Right forelimb (tissue), 1 donor: Measurements from ENCODE around the gene GALNT4.

Experiments
- DNase-seq: peaks from one replicate; pipeline ENCODE4 v3.0.0-alpha.2; 2018

The GALNT4 gene

DNA sequence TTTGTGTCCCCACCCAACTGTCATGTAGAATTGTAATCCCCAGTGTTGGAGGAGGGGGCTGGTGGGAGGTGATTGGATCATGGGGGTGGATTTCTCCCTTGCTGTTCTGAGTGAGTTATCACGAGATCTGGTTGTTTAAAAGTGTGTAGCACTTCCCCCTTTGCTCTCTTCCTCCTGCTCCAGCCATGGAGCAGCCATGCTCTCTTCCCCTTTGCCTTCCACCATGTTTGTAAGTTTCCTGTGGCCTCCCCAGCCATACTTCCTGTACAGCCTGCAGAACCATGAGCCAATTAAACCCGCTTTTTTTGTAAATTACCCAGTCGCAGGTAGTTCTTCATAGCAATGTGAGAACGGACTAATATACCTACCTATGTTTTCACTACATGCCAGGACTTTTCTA, 3.8 kb upstream of the GALNT4 start:
- DNase-seq = no peak

DNA sequence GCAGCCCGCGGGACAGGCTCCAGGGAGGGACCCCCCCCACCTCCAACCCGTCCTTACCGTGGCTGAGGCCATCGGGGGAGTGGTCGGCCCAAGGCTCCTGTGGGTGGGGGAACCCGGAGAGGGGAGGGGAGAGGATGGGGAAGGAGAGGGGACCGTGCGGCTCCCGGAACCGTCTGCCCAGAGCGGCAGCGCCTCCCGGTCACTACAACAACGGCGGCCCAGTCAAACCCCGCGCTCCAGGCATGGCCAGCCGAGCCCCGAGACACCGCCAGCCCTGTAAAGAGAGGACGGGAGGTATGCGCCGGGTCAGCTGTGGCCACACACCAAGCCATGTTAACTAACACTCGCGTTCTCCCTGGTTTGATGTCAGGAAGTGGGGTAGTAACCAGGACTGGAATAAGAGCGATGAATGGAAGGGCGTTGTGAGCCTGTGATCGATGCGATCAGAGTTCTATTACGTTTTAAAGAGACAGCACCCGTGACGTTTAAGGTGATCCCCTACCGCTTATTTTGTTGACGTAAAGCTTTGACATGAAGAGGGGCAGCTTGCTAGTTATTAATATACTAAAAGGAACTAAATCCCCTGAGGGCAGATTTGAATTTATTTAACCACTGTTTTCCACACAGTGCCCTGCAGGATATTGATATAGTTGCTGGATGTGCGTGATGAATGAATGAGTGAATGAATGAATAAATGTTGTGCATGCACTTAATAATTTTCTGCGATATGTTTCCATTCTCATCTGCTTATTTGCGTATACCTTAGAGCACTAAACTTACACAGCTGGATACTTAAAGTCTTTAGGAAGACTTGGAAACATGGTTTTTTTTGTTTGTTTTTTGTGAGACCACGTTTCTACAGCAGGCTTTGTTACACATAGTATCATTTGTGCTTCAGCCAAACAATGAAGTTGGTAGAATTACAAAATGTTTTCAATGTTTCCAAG, 1.5 kb upstream of the GALNT4 start, which contains the start of gene POC1B:
POC1B (minus strand) TSS at position 224 of the 947 bp plus-strand sequence; CDS start at position 72, 152 bp downstream.
- peak; percentile 90 for DNase-seq

DNA sequence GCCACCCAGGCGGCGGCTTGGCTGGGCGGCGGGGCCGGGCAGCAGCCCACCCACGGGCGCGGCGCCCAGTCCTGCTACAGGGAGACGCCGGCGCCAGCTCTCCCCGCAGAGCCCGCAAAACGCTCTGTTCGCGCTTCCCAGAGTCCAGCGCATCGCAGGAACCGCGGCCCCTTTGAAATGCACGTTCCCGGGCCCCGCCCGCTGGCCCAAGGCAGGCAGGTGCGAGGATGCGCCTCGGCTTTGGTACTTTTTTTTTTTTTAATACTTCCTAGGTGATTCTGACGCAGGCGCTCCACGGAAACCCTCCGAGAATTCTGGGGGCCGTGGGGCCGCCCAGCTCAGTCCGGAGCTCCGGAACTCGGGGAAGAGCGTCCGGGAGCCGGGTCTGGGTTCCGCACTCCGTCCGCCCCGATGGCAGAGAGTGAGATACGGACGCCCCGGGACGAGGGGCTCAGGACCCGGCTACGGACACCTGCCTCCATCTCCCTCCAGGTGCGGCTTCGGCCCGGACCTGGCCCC, 768 bp upstream of the GALNT4 start:
- no peak for DNase-seq

DNA sequence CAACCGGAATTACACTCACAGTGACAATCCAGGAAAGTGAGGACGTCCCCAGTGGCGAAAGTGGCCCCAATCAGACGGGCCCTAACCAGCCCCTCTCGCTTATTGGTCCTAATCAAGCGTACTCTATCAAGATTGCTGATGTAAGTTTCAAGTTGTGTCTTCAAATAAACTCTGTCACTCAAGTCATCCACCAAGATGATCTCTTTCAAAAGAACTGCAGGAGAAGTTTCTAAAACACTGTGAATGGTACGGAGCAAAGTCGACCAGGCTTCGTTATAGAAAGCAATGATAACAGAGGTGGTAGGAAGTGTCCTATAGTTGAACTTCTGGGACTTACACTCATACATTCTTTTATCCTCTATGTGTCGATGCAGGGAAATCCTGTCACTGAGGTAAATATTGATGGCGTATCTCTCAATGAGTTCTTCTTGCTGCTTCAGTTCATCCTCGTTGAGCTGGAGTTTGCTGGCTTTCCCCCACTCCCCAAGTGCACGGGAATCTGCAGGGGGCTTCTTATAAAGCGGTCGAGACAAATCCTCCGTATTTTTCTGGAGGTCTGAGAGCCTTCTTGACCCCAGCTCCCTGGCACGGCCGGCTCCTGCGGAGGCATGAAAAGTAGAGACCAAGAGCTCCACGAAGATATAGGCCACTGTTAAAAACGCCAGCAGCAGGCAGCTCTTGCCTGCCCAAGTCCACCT, 604 bp downstream of the GALNT4 start:
- DNase-seq = no peak

DNA sequence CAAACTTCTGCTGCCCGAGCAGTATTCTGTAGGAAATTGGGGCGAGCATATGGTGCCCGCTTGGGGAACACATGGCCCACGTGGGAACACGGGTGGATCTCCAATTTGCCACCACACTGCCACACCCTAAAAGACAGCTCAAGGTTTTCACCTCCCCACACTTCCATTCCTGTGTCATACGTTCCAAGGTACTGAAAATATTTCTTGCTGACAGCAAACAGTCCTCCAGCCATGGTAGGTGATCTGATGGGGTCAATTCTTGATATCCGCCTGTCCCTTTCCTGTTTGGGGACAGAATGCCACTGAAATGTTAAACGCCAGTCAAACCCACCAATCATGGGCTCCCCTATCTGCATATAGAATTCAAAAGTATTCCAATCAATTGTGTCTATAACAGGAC, 1.2 kb downstream of the GALNT4 start:
- no peak for DNase-seq

DNA sequence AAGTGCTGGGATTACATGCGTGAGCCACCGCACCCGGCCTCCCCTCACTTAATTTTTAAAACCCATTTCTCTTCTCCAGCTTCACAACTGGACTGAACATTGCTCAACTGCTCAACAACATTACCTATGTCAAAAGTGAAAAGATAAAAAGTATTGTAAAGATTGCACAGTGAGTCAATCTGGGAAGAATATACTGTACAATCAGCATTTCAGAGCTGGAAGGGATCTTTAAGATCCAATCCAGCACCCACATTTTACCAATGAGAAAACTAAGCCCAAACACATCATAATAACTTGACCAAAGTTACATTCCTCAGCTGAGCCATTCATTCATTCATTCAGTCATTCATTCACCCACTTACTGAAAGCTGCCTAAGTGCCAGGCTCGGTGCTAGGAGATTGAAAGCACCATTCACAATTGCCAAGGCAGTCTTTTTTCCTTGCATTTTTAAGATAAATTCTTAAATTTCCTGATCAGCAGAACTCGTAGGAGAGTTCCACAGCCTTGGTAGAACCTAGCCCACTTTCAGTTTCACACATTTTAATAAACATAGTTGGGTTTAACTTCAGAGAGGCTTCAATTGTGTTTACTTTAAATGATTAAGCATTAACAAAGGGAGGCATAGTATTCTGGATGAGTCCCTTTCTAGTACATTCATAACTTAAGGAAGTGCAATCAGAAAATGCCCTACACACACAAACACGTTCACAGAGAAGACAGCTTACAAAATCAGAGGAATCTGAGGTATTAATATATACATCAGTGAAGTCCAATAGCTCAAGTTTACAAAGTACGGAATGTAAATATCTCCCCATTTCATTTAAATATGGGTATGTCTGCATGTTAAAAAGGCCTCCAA, 3.0 kb downstream of the GALNT4 start:
- DNase-seq = no peak

DNA sequence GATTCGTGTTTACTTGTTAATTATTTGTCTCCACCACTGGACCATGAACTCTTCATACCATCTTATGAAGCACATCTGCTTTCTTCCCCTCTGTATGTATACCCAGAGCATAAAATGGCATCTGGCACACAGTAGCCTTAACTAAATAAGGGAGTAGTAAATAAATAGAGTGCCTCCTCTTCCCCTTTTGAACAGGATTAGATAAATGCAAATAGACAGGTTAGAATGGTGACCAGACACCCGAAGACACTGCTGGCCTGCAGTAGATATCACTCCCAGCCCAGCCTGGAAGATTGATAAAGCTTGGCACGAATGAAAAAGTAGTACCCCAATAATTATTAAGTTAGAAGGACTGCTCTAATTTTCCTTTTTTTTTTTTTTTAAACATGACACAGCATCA, 6.9 kb downstream of the GALNT4 start:
- DNase-seq = no peak

DNA sequence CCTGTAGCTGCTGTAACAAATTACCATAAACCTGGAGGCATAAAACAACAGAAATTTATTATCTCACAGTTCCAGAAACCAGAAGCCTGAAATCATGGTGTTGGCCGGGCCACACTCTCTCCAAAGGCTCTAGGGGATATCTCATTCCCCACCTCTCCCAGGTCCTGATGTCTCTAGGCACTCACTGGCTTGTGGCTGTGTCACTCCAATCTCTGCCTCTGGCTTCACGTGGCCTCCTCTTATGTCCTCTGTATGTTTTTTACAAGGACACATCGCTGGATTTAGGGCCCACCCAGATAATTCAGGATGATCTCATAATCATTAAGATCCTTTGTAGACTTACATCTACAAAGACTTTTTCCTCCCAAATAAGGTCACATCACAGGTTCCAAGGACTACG, 8.0 kb downstream of the GALNT4 start:
- DNase-seq = no peak

DNA sequence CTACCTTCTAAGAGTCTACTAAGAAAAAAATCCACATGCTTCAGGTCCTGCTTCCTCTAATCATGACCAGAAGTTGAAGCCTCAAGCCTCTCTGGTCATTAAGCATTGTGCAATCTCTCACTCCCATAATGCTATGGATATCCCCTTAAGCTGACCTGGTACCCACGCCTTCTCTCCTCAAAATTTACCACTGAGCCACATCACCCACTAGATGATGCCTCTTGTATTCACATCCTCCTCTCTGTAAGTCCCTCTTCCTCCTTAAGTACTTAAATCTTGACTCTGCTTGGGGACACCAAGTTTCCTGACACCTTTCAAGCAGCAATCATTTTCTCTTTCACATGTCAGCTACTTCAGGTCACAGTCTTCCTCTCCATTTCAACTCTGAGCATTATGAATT, 9.8 kb downstream of the GALNT4 start:
- no peak for DNase-seq

DNA sequence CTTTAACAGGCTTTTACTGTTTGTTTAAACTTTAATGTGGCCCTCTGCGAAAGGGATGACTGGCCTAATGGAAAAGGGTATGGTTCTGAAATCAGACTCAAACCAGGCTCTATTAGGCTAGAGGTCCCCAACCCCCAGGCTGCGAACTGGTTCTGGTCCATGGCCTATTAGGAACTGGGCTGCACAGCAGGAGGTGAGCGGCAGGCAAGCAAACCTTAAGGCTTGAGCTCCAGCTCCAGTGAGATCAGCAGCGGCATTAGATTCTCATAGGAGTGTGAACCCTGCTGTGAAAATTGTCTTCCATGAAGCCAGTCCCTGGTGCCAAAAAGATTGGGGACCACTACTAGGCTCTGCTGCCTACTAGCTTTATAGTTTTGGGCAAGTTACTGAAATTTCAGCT, 11.1 kb downstream of the GALNT4 start:
- DNase-seq = no peak

DNA sequence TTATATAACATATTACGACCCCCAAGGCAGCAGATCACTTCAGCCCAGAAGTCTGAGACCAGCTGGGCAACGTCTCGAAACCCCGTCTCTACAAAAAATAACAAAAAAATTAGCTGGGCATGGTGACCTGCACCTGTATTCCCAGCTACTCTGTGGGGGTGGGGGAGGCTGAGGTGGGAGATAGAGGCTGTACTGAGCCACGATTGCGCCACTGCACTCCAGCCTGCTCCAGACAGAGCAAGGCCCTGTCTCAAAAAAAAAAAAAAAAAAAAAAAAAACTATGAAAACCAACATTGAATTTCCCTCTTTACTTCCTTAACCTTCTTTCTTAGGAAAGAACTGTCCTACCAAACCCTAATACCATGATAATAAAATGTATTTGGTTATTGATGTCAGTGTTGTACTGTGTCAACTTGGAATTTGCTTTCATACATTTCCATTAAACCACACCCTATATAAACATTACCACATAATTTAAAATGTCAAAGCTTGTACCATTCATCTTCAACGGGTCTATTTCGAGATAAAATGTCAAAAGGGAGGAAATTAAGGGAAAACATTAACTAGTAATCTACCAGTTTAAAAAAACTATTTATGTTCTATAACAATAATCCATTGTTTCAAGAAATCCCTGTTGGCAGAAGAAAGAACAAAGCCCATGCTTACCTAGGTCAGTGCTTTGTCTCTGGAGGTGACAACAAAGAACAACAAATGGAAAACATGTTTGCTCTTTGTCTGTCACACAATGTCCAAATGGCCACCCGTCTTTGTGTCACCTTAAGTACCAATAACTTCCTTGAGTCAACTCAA, 17.4 kb downstream of the GALNT4 start:
- DNase-seq = no peak

DNA sequence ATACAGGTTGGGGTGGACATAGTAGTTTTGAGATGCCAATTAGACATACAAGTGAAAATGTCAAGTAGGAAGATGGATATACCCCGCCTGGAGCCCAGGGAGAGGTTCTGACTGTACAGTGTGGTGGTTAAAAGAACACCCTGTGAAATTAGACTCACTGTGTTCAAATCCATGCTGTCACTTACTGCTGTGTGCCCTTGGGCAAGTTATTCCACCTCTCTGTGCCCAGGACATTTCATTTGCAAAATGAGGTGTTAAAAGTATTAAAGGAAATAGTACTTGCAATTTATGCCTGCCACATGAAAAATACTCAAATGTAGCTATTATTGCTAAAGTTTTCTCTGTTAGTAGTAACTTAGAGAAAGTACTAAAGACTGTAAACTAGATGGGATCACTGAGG, 18.5 kb downstream of the GALNT4 start:
- no peak for DNase-seq

DNA sequence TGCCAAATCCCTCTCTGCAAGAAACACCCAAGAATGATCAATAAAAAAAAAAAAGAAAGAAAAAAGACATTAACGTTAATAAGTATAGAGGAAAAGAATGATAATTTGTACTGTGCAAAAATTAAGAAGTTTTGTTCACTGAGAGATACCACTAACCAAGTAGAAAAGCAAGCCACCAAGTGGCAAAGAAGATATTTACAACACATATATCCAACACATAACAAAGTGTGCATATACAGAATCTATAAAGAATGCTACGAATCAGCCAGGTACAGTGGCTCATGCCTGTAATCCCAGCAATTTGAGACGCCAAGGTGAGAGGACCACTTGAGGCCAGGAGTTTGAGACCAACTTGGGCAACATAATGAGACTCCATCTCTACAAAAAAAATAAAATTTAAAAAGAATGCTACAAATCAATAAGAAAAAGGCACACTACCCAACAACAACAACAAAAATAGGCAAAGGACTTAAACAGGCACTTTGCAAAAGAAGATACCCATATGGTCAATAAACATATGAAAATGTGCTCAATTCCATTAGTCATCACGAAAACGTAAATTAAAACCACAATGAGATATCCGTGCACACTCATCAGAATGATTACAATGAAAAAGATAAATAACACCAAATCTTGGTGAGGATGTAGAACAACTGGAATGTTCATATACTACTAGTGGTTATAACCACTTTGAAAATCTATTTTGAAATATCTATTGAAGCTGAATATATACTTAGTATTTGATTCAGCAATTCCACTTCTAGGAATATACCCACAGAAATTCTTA, 19.8 kb downstream of the GALNT4 start:
- DNase-seq = no peak

DNA sequence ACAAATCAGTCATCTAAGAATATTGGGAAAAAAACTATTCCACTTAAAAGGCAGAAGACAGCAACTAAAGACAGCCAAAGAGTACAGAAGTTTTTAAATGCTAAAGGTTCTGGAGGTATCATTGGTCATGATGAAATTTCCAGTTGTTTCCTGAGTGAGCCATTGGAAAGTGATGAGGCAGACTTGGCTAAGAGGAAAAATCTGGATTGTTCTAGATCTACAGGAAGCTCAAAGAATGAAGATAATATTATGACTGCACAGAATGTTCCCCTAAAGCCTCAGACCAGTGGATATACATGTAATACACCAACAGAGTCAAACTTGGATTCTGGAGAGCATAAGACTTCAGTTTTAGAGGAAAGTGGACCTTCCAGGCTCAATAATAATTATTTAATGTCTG, 22.8 kb downstream of the GALNT4 start:
- DNase-seq = no peak

DNA sequence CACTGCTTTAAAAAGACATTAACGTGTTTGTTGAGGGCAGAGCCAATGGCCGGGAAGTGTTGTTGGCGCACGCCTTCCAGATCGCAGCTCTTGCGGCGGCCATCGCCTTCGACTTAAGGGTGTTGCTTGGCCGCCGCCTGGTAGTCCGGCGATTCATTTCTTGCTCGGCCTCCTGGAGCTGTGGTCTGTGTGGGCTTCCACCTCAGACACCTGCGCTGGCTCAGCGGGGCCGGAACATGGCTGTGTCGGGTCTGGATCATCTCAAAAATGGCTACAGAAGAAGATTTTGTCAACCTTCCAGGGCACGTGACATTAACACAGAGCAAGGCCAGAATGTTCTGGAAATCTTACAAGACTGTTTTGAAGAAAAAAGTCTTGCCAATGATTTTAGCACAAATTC, 24.7 kb downstream of the GALNT4 start:
- DNase-seq = no peak

DNA sequence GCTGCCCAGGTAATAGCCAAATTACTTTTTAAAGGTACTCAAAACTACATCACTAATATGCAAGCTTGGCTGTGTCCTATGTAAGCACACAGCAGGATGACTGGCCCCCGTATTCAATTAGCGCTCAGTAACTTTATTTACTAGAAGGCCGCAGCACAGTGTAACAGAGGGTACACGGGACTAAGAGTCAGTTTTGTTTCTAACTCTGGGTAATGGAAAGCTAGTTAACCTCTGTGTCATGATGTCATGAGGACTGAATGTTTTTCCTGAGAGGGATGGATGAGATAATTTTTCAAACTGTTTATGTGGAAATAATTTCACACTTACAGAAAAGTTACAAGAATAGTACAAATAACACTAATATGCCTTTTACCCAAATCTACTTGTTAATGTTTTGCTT, 27.1 kb downstream of the GALNT4 start:
- DNase-seq = no peak

DNA sequence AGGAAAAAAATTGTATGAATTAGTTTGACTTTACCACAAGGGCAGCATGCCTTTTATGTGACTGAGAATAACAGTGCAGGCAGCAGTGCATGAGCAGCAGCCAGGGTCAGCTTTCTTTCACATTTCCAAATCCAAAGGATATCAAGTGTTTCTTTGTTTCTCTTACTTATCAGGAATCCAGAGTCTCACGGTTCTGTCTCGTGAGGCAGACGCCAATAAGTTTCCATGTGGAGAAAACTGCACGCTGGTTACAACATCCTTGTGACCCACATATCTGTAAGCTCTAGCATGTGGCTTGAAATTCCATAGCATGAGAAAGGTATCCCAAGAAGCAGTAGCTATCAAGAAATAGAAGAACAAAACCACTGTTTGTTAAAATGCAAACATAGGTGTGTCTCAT, 27.6 kb downstream of the GALNT4 start:
- DNase-seq = no peak

DNA sequence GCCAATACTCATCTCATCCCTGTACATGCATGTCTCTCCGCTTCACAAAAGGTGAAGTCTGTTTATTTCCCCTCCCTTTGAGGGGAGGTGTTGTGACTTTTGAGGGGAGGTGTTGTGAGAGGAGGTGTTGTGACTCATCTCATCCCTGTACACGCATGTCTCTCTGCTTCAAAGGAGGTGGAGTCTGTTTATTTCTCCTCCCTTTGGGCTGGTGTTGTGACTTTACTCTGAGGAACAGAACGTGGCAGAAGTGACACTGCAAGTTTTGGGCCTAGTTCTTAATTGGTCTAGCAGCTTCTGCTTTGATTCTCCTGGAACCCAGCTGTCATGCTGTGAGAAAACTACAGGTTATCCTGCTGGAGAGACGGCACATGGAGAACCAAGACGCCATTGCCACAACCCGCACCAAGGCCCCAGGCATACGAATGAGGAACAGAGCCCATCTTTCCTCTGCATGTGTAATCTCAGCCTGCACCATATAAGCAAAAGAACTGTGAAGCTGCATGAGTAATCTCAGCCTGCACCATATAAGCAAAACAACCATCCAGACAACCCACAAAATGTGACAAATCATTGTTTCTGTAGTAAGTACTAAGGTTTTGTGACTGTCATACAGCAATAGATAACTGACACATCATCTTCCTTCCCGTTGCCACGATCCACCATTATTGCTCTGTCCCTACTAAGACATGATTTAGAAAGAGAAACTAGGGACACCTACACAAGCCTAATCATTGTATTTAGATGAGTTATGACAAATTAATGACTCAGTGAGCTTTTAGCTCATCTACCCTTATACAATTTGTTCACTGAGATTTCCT, 30.0 kb downstream of the GALNT4 start:
- no peak for DNase-seq

DNA sequence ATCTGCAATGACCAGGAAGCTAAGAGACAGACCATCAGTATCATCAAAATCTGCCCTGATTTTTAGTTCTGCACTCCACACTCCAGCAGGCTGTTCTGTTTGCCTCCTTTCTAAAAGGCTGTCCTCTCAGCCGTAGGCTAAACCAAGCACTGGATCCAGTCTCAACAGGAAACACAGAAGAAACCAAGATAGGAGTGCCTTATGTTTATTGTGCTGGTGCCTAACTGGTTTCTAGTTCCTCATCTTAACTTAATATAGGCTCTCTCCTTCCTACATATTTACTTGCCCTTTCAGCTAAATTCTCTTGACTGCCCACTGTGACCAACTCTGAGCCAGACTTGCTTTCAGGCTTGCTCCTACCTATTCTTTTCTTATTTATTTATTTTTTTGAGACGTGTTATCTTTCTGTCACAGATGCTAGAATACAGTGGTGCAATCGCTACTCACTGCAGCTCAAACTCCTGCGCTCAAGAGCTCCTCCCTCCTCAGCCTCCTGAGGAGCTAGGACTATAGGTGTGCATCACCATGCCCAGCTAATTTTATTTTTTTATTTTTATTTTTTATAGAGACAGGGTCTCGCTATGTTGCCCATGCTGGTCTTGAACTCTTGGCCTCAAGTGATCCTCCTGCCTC, 30.8 kb downstream of the GALNT4 start:
- no peak for DNase-seq

DNA sequence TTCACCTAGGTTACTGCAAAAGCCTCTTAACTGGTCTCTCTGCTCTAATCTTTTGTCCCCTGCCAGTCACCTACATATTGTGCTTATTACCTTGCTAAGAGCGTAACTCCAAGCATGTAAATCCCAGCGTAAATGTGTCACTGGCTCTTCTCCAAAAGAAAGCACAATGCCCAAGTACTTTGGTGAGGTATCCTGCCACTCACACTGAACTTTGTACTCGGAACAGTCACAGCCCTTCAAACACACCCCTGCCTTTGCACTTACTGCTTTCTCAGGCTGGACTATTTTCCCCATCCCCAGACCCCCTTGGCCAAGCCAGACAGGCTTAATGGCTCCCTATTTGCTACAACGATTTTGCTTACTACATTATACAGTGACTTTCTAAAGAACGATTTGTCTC, 31.7 kb downstream of the GALNT4 start:
- no peak for DNase-seq
